Activated CD4-positive, alpha-beta T cell treated with anti-CD3 and anti-CD28 coated beads for 48 hours (primary cell): ENCODE measurements around the gene SLC25A17.
A peak's percentile ranks its signal among the peaks of the same experiment; 100 is the strongest.
"Not testable (repeated sequence)": the region's sequence is repeated elsewhere in the genome, so short reads cannot be mapped to it uniquely, and the experiment has no call there.

ENCODE experiments used
- DNase-seq: peaks from one replicate; pipeline ENCODE4 v3.0.0-alpha.2; 2020

SLC25A17 gene

DNA sequence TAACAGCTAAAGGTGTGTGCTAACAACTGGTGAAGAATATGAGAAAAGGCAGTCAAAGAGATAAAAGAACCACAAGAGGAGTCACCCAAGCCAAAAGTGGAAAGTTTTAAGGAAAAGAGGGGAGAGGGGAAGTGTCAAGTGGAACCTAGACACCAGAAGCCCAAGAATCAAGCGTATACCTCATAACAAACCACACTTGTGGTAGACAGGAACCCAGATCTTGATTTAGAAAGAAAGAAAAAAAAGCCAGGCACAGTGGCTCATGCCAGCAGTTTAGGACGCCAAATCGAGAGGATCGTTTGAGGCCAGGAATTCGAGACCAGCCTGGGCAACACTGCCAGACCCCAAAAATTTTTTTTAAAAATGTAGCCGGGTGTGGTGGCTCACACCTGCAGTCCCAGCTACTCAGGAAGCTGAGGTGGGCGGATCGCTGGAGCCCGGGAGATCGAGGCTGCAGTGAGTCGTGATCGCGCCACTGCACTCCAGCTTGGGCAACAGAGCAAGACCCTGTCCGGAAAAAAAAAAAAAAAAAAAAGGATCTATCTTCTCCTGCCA, 877 bp downstream of the SLC25A17 start:
- DNase-seq: no peak

DNA sequence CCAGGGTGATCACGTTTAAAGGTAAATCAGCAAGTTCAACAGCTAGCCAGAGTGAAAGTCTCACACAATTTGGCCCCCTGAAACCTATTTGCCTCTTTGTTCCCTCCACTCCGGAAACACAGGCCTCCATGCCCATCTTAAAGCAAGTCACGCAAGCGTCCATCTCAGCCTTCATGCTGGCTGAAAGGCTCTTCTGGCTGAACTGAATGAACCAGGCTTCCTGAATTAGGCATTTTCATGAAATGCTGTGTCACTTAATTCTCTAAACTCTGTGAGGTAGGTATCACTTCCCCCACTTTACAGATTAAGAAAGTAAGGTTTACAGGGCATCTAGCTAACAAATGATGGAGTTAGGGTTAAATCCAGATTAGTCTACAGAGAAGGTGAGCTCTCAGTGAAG, 1.4 kb downstream of the SLC25A17 start:
- DNase-seq: no peak

DNA sequence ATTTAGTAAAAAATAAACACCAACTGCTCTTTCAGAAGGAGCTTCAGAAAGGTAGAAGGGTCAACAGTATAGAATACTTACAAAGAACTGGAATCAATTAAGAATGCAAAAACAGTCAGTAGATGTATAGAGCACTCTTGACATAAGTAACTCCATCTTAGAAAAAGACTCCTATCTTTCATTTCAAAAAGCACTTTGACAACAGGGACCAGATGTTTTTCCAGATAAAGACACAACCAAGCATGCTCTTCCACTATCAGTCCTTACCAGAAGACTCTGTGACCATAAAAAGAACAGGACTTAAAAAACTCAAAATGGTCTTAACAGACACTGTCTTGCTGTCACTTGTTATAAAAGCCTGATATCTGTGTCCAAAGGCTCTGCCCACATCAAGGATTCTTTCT, 5.2 kb downstream of the SLC25A17 start:
- DNase-seq: no peak

DNA sequence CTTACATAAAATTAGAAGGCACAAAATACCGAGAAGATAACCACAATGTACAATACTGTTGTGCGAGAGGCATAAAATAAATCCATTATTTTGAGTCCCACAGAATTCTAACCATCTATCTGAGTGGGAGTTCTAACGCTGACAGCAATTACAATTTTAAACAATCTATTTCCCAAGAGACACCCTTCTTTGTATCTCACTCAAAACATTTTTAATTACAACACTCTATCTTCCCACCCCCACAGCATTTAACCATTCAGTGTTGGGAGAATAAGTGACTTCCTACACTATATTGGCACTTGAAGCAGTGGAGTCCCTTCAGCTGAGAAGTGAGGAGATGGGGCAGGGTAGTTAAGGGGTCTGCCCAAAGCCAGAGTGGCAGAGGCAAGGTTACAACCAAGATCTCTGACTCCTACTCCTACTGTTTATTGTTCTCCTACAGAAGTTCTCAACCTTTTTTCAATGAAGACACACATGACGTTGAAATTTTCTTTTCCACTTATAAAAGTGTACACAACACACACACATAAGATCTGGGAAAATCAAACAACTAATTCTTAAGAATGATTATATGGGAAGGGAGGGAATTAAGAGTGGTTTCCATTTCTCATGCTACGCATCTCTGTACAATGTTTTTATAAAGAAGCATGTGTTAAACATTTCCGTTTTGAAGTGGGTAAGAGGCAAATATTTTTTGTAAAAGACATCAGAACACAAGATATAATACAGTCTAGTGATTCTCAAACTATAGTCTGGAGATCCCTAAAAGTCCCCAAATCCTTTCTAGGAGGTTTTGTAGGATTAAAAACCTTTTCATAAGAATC, 10.9 kb downstream of the SLC25A17 start:
- no peak for DNase-seq

DNA sequence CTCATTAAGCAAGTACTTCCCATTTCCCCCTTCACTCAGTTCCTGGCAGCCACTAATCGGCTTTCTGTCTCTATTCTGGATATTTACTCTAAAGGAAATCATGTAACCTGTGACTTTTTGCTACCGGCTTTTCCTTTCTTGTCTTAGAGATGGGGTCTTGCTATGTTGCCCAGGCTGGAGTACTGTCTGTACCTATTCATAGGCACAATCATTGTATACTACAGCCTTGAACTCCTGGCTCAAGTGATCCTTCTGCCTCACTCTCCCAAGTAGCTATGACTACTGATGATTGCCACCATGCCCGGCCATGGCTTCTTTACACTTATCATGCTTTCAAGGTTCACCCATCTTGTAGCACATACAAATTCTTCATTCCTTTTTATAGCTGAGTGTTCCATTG, 12.4 kb downstream of the SLC25A17 start:
- DNase-seq: no peak

DNA sequence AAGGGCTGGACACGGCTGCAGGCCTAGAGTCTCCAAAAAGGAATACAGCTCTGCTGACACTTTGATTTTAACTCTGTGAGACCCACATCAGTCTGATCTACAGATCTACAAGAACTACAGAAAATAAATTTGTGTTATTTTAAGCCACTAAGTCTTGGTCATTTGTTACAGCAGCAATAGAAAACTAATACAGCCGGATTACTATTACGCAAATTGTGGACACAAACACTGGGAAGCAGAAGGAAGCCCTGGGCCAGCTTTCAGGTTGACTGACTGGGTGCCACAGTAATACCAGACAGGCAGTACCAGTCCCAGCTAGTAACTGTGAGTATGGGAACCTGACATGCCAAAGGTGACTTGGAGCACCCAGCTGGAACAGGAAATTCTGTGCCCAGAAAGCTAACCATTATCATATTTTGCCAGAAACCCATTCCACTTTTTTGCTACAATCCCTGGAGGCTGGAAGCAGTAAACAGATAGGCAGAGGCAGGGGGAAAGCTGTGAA, 13.4 kb downstream of the SLC25A17 start:
- DNase-seq: no peak

DNA sequence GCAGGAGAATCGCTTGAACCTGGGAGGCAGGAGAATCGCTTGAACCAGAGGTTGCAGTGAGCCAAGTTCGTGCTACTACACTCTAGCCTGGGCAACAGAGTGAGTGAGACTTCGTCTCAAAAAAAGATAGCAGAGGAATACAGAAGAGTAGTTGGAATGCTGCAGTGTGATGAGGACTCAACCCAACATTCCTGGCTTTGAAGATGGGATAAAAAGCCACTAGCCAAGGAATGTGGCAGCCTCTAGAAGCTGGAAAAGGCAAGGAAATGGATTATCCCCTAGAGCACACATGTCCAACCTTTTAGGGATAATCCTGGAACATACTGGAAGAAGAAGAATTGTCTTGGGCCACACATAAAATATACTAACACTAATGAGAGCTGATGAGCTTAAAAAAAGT, 13.9 kb downstream of the SLC25A17 start:
- DNase-seq: no peak

DNA sequence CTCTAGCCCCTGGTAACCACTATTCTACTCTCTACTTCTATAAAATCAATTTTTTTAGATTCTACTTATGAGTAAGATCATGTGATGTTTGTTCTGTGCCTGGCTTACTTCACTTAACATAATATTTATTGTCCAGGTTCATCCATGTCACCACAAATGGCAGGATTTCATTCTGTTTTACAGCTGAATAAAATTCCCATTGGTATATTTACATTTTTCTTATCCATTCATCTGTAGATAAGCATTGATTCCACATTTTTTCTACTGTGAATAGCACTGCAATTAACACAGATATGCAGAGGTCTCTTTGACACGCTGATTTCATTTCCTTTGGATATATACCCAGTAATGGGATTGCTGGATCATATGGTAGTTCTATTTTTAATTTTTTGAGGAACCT, 15.8 kb downstream of the SLC25A17 start:
- no peak for DNase-seq

DNA sequence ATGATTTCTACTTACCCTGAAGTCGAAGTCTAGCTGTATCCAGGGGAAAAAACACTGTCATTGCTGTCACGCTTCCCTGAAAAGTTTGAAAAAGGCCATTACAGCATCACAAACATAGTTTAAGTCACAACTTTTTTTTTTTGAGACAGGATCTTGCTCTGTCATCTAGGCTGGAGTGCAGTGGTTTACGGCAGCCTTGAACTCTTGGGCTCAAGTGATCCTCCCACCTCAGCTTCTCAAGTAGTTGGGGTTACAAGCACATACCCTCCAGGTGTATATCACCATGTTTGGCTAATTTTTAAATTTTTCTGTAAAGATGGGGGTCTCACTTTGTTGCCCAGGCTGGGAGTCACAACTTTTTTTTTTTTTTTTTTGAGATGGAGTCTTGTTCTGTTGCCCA, 20.1 kb downstream of the SLC25A17 start:
- no peak for DNase-seq

DNA sequence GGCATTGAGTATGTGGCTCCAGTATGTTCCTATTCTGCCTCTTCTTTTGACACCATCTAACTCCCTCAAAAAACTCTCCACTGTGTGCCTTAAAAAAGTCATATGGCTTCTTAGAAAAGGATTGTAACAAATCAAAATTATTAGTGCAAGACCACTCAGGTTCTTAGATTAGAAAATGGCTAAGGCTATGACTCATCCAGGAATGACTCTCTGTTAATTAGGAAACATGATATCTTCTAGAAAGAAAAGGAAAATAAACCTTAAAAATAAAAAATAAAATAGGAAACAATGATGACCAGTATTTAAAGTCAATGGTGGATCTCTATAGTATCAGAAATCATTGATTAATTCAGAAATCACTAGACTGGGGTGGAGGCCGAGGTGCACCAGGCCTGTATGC, 21.7 kb downstream of the SLC25A17 start:
- no peak for DNase-seq

DNA sequence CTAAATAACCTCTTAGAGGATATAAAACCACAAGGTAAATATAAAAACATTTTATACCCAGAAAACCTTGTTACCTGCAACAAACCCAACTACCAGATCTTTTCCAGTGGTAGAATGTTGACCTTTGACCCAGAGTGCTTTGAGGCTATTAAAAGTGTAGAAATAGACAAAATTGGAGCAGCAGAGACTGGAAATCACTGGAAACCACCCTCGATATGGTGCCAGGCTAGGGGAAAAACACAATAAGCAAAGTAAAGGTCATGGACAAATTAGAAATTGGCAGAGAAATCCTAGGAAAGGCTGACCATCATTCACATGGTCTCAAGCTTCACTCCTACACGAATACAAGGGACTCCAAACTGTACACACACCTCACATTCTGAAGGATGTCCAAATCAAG, 26.7 kb downstream of the SLC25A17 start:
- DNase-seq: no peak

DNA sequence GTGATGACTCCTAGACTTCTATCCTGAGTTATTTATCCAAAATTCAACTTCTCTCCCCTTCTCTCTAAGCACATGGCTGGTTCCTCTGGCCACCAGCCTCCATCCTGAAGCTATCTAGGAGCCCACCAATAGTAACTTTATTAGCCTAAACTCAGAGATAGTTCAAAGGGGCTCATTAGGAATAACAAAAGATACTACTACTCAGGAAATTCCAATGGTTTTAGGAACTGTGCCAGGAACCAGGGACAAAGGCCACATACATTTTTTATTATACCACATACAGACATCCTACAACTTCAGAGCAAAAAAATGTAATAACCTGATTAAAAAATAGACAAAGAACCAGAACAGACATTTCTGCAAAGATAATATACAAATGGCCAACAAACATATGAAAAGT, 27.9 kb downstream of the SLC25A17 start:
- DNase-seq: no peak

DNA sequence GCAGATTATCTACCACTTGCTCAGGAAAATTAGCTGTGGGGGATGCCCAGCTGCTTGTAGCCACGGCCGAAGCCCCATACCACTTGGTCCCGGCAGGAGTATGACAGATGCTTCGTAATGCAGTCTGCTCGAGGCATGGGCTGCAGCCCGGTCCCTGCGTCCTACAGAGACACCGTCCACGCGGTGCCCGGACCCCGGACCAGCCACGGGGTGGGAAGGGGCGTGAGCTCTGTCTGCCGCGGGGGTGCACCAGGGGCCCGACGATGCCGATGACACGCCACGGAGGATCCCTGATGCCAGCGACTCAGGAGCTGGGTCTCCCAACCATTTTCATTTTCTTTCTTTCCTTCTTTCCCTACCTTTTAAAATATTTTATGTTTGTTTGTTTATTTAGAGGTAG, 30.0 kb downstream of the SLC25A17 start:
- DNase-seq: no peak

DNA sequence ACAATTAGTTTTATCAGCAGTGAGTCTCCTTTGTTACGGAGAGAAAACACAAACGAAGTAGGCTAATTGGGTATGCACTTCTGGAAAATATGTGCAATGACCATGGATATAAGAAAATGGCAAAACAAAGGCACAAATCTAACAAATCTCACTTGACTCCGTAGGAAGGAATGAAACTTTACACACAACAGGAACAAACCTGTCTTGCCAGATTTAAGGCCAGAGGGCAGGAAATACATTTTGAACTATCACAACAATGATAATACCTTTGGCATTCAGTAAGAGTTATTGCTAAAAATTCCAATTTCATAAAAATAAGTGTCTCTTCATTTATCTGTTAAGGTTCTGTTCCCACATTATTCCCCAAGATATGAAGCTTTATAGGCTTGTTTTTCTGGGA, 36.6 kb downstream of the SLC25A17 start:
- no peak for DNase-seq

DNA sequence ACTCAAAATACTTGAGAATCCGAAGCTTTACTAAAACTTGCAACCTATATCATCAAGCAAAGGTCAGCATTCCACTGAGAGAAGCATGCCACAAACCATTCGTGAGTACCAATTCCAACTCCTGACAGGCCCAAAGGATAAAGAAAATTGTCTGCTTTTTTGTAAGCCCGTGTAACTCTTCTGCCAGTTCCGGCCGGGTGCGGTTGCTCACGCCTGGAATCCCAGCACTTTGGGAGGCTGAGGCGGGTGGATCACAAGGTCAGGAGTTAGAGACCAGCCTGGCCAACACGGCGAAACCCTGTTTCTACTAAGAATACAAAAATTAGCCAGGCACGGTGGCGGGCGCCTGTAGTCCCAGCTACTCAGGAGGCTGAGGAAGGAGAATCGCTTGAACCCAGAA, 37.4 kb downstream of the SLC25A17 start:
- not testable (repeated sequence) for DNase-seq

DNA sequence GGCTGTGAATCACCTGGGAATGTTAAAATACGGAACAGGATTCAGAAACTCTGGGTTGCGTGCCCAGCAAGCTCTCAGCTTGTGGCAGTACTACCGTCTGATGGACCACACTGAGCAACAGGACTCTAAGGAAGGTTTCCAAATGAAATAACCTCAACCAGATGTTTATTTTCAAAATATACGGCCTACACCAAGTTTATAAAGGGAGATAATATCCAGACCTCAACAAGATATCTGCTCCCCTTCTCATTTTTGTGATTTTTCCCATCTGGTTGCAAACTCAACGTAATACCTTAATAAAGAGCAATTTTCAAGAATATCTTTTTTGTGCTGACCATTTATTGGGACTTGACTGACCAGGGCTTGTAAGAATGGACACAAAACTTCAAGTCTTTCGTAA, 49.4 kb downstream of the SLC25A17 start:
- no peak for DNase-seq

DNA sequence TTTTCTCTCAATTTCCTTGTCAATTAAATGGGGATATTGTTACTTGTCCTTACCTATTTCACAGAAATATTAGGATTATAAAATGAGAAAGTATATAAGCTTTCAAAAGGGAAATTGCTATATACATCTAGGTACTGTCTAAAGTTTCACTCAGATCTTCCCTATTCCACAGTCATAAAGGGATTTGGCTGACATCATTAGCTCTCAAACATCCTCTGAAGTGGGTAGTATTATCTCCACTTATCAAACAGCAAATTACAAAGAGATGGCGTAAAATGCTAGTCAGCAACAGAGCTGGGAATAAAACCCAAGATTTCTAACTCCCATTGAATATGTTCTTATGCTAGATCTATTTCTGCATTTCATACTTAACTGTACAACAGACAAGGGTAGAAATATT, 50.9 kb downstream of the SLC25A17 start:
- DNase-seq: no peak

DNA sequence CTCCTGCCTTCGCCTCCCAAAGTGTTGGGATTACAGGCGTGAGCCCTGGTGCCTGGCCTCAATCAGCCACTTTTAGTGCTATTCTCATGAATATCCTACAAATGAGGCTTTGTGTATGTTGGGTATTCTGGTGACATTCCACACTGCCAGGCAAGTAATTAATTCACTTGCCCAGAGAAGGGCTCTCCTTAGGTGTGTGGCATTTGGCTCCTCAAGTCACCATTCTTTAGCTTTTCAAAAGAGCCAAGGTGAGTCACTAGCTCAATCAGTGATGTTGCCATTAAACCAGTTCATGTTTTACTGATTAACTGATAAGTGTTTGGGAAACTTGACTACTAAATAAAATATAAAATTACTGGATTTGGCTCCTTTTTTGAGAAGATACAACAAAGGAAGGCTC, 52.2 kb downstream of the SLC25A17 start:
- DNase-seq: no peak

DNA sequence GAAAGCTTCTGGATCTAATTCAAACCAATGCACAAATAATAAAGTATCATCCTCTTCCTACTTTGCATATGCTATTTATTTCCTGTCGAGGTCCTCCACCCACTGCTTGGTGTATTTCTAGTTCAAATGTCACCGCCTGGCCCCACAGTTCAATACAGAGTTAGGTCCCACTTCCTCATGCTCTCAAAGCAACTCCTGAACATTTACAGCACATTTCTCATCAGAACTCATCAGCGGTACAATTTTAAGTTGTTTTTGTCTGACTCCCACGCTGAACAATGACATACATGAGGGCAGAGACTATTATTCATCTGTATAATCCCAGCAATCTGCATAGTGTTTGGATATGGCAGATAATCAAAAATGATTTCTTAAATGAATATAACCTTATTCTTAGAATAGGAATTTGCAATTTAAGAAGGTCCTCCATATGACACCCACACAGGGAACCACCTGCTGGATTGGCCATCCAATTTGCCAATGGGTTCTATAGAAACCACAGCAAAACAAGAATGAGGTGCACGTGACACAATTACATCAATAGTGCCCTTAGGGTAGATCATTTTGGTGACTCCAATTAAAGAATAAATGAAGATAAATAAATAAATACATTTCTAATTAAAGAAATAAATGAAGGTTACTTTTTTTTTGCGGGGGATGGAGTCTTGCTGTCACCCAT, 54.2 kb downstream of the SLC25A17 start:
- peak; percentile 18 for DNase-seq

DNA sequence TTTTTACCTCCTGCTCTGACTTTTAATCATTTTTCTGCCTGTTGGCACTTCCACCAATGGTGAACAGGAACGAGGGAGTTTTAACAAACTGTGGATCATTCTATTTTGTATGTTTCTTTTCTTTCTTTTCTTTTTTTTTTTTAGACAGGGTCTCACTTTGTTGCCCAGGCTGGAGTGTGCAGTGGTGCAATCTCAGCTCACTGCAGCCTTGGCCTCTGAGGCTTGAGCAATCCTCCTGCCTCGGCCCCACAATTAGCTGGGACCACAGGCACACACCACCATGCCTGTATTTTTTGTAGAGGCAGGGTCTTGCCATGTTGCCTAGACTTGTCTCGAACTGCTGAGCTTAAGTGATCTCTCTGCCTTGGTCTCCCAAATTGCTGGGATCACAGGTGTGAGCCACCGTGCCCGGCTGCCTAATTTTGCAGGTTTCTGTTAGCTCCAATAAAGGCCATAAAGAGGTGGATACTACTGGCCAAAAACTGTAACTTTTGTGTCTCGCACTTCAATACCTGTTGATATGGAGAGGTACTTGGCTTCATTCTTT, 59.8 kb downstream of the SLC25A17 start:
- DNase-seq: no peak

DNA sequence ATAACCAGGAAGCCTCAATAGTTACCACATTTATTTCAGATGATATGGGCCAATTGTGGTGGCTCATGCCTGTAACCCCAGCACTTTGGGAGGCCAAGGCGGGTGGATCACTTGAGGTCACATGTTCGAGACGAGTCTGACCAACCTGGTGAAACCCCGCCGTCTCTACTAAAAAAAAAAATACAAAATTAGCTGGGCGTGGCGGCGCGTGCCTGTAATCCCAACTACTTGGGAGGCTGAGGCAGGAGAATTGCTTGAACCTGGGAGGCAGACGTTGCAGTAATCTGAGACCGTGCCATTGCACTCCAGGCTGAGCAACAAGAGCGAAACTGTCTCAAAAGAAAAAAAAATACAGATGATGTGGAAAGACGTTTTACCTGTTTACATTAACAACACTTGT, 60.3 kb downstream of the SLC25A17 start:
- DNase-seq: not testable (repeated sequence)

DNA sequence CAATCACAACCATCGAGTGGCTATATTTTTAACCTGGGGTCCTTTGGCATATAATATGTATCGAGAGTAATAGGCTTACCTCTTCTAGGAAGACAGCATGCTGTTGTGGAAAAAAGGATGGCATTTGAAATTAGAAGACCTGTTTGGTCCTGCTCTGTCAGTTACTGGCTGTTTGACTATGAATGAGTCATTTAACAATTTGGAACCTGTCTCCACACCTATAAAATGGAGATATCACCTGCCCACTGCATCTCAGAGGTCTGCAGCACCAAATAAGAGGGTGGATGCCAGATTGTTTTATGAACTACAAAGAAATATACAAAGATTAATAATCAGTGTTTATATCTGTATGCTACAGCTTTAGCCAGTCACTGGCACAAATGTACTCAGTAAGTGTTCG, 60.8 kb downstream of the SLC25A17 start:
- DNase-seq: no peak

DNA sequence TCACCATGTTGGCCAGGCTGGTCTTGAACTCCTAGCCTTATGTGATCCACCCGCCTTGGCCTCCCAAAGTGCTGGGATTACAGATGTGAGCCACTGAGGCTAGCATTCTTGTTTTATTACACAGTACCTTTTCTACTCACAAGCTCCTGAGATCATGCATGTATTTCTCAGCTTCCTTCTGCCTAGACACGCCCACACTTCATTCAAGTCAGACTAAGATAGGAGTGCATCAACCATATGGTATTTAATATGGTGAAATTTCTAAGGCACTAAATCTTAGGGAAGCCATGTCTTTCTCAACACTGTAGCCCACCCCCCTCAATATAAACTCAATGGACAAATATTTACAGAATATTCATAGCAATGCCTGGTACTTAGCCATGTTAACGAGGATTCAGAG, 62.1 kb downstream of the SLC25A17 start:
- no peak for DNase-seq

DNA sequence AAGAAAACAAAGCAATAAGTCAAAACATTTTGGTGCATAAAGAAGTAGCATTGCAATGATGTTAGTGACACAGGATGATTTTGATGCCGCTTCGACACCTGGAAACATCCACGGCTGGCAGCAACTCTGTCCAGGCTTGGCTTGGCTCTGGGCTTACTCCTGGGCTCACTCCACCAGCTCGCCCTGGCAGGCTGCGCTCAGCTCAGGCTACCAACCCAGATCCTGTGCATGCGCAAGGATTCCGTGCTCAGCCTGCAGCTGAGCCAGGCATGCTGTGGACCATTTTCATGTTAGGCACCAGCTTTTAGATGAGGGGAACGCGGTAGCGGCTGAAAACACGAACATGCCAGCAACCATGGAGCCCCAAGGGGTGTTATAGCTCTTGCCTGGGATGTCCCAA, 66.0 kb downstream of the SLC25A17 start:
- DNase-seq: no peak
